GM12878 (cell line): ENCODE data around the gene PIGL. TPM values are rescaled to one million over a fixed set of nuclear protein-coding genes. Genes with fewer than 3 reads are reported as not detected.

Experiments
- ATAC-seq: fragments of 200-7000 bp; cut with Tn5 transposase; 3 replicates; pipeline ENCODE4 v1.9.1; 2020; ENCODE audit warnings: mild to moderate bottlenecking, moderate library complexity
- BruUV-seq: library from RNA; stranded (reverse); fragments of 400-500 nt; replicated peaks from 2 replicates; lab custom pipeline; 2021; lab: Mats Ljungman, UMichigan
- CTCF ChIA-PET: fragments of 300-600 bp; sonication (Branson Sonifier 250); formaldehyde crosslinking; extraction: SDS; loops from one replicate; lab custom pipeline; 2021; ENCODE audit warnings: inconsistent platforms; lab: Yijun Ruan, JAX
- POLR2A ChIA-PET: fragments of 350-600 bp; formaldehyde crosslinking; extraction: SDS; loops from one replicate; lab custom pipeline; 2021; ENCODE audit warnings: inconsistent platforms; lab: Charles Lee
- RAD21 ChIA-PET: fragments of 300-600 bp; sonication (Branson Sonifier 250); formaldehyde crosslinking; loops from one replicate; lab custom pipeline; 2023; ENCODE audit warnings: antibody characterized with exemption; ENCODE audit not compliant: unreplicated experiment; lab: Charles Lee
- SMC1A ChIA-PET: fragments of 300-600 bp; sonication (Branson Sonifier 250); formaldehyde crosslinking; loops from one replicate; lab custom pipeline; 2023; ENCODE audit not compliant: unreplicated experiment, uncharacterized antibody; lab: Charles Lee
- DNase-seq: peaks from one replicate; pipeline ENCODE4 v3.0.0-alpha.2; 2011; ENCODE audit warnings: low read depth, low spot score
- FAIRE-seq: peaks from 3 replicates; lab custom pipeline; 2011; peaks lifted over from hg19 to GRCh38; lab: Jason Lieb, UNC
- H2AFZ ChIP-seq: 2 replicates; pipeline ENCODE4 v1.6.0; 2011; ENCODE audit warnings: low read depth, low read length, control low read depth; ENCODE audit not compliant: control insufficient read depth
- H3K27ac ChIP-seq: 2 replicates; pipeline ENCODE4 v1.5.1; 2011; ENCODE audit warnings: control low read depth; ENCODE audit not compliant: control insufficient read depth, insufficient read depth
- H3K27me3 ChIP-seq, 2 experiments: replicated peaks in 1 of 2; 2 replicates each; pipeline versions ENCODE4 v1.6.0 to v1.6.1; 2011; ENCODE audit warnings: low read length in 1 of 2; ENCODE audit not compliant: control insufficient read depth in 2 of 2, insufficient read depth in 2 of 2
- H3K36me3 ChIP-seq, 2 experiments: 2 replicates each; pipeline ENCODE4 v1.5.1; 2011; ENCODE audit warnings: low read length in 1 of 2; ENCODE audit not compliant: control insufficient read depth in 2 of 2, insufficient read depth in 2 of 2
- H3K4me1 ChIP-seq: 2 replicates; pipeline ENCODE4 v1.6.1; 2011; ENCODE audit warnings: mild to moderate bottlenecking, low read length, moderate library complexity, mixed read lengths; ENCODE audit not compliant: control insufficient read depth, insufficient read depth
- H3K4me2 ChIP-seq: 2 replicates; pipeline ENCODE4 v1.6.0; 2011; ENCODE audit warnings: control low read depth; ENCODE audit not compliant: control insufficient read depth, insufficient read depth
- H3K4me3 ChIP-seq: fragments of 200-600 bp; sonication (generic); 2 replicates; pipeline ENCODE4 v1.5.1; 2016
- H3K79me2 ChIP-seq: 2 replicates; pipeline ENCODE4 v1.6.0; 2011; ENCODE audit warnings: low read length; ENCODE audit not compliant: control insufficient read depth, insufficient read depth
- H3K9ac ChIP-seq: 2 replicates; pipeline ENCODE4 v1.8.0; 2011; ENCODE audit warnings: low read length, control low read depth, mixed read lengths; ENCODE audit not compliant: control insufficient read depth, insufficient read depth
- H3K9me3 ChIP-seq: replicated peaks from 3 replicates; pipeline ENCODE4 v1.5.1; 2011; ENCODE audit warnings: mild to moderate bottlenecking, low read length; ENCODE audit not compliant: control insufficient read depth, insufficient read depth
- H4K20me1 ChIP-seq: 2 replicates; pipeline ENCODE4 v1.6.0; 2011; ENCODE audit not compliant: control insufficient read depth, insufficient read depth
- CREM ChIP-seq: IDR thresholded peaks from 2 replicates; pipeline ENCODE4 v1.6.1; 2014; ENCODE audit warnings: antibody characterized with exemption, low read depth
- EP300 ChIP-seq, 2 experiments: fragments of 150-350 bp in 1 of 2; IDR thresholded peaks; 2 replicates each; pipeline ENCODE4 v1.6.1; 2011 to 2012; ENCODE audit warnings: low read depth in 2 of 2, low read length in 2 of 2, borderline replicate concordance in 1 of 2, improper control_type of control experiment in 1 of 2, inconsistent platforms in 1 of 2; ENCODE audit not compliant: control insufficient read depth in 1 of 2
- ETV6 ChIP-seq, 2 experiments: fragments of 450-650 bp in 1 of 2; IDR thresholded peaks in 1 of 2; conservative IDR thresholded peaks in 1 of 2; 2 replicates each; pipeline ENCODE4 v1.6.1; 2014; ENCODE audit warnings: antibody characterized with exemption in 1 of 2, borderline replicate concordance in 1 of 2, low read depth in 1 of 2, mild to moderate bottlenecking in 1 of 2, moderate library complexity in 1 of 2
- JUND ChIP-seq: IDR thresholded peaks from 2 replicates; pipeline ENCODE4 v1.6.1; 2012; ENCODE audit warnings: low read depth, mild to moderate bottlenecking, low read length, improper control_type of control experiment, moderate library complexity
- MEF2A ChIP-seq: IDR thresholded peaks from 2 replicates; pipeline ENCODE4 v1.6.1; 2011; ENCODE audit warnings: low read depth, mild to moderate bottlenecking, low read length, moderate library complexity; ENCODE audit not compliant: insufficient read depth
- MEF2B ChIP-seq: fragments of 450-650 bp; IDR thresholded peaks from 2 replicates; pipeline ENCODE4 v1.6.1; 2018; ENCODE audit warnings: mild to moderate bottlenecking, moderate library complexity; ENCODE audit not compliant: partially characterized antibody, poor library complexity, severe bottlenecking
- PAX8 ChIP-seq: fragments of 450-650 bp; IDR thresholded peaks from 2 replicates; pipeline ENCODE4 v1.6.1; 2017; ENCODE audit warnings: mild to moderate bottlenecking, moderate library complexity
- RAD21 ChIP-seq: IDR thresholded peaks from 2 replicates; pipeline ENCODE4 v1.6.1; 2011; ENCODE audit warnings: mild to moderate bottlenecking, low read depth, low read length, moderate library complexity; ENCODE audit not compliant: insufficient read depth
- RAD51 ChIP-seq: fragments of 450-650 bp; IDR thresholded peaks from 2 replicates; pipeline ENCODE4 v1.6.1; 2016; ENCODE audit warnings: moderate library complexity, mild to moderate bottlenecking, inconsistent platforms
- RBBP5 ChIP-seq: fragments of 200-600 bp; sonication (generic); conservative IDR thresholded peaks from 2 replicates; pipeline ENCODE4 v1.6.1; 2016
- RCOR1 ChIP-seq: conservative IDR thresholded peaks from 2 replicates; pipeline ENCODE4 v1.6.1; 2012; ENCODE audit warnings: low read depth, low read length, improper control_type of control experiment
- SMAD5 ChIP-seq: IDR thresholded peaks from 2 replicates; pipeline ENCODE4 v1.6.1; 2016; ENCODE audit warnings: antibody characterized with exemption, low read depth
- SREBF1 ChIP-seq: IDR thresholded peaks from 2 replicates; pipeline ENCODE4 v1.6.1; 2012; ENCODE audit warnings: mild to moderate bottlenecking, low read length
- SUZ12 ChIP-seq: fragments of 200-600 bp; sonication (generic); IDR thresholded peaks from one replicate; pipeline ENCODE4 v1.6.1; 2018; ENCODE audit warnings: antibody characterized with exemption, mild to moderate bottlenecking; ENCODE audit not compliant: unreplicated experiment
- ZNF207 ChIP-seq: fragments of 450-650 bp; IDR thresholded peaks from 2 replicates; pipeline ENCODE4 v1.6.1; 2014; ENCODE audit warnings: antibody characterized with exemption, mild to moderate bottlenecking, borderline replicate concordance
- in situ Hi-C: fragments of 300-500 bp; cut with MboI; formaldehyde crosslinking; loops from 9 replicates; pipeline ENCODE4 v1.14.3; 2018; ENCODE audit warnings: mixed read lengths
- intact Hi-C: fragments of 100-400 bp; cut with micrococcal nuclease; formaldehyde crosslinking; loops from one replicate; pipeline ENCODE4 v1.14.2; 2022; ENCODE audit not compliant: unreplicated experiment
- polyA plus RNA-seq, 11 experiments: library from polyadenylated mRNA; depleted of rRNA in 4 of 11; unstranded in 6 of 11; stranded (reverse) in 5 of 11; fragments of >200 nt; fragmentation: Nextera tagmentation in 4 of 11; fragmentation: Illumina TruSeq in 1 of 11; extraction: Ambion mirVana in 4 of 11; extraction: Trizol in 1 of 11; gene quantifications; 1 replicate in 1 of 11; 2 replicates in 10 of 11; pipeline versions ENCODE4 v1.2.1 to v1.2.3, GENCODE V29; 2011 to 2016; ENCODE audit warnings: inconsistent platforms in 2 of 11, missing spikeins in 2 of 11, low read depth in 1 of 11
- total RNA-seq, 4 experiments: library from RNA; depleted of rRNA in 3 of 4; stranded (reverse); fragments of >200 nt in 3 of 4; fragmentation: Illumina TruSeq in 1 of 4; extraction: Trizol in 1 of 4; gene quantifications; 2 replicates each; pipeline versions ENCODE4 v1.2.1 to v1.2.3, GENCODE V29; 2013 to 2021
- TF ChIP-seq, protein P1 (sequence below): fragments of 450-650 bp; formaldehyde crosslinking; IDR thresholded peaks from 2 replicates; pipeline ENCODE4 v1.5.0; 2022; ENCODE audit warnings: mild to moderate bottlenecking, missing genetic modification characterization
- TF ChIP-seq, protein P2 (sequence below): IDR thresholded peaks from 2 replicates; pipeline ENCODE4 v1.6.1; 2011; ENCODE audit warnings: borderline replicate concordance, low read depth, mild to moderate bottlenecking, moderate library complexity, low read length; ENCODE audit not compliant: insufficient read depth, poor library complexity, severe bottlenecking

The PIGL gene
- total and polyA plus RNA-seq, 10 of the 15 experiments (the other 5 are each of a cell fraction or from before 2014, with no cell fraction given) = 25.9 to 52.5 (median 30.2) TPM

DNA sequence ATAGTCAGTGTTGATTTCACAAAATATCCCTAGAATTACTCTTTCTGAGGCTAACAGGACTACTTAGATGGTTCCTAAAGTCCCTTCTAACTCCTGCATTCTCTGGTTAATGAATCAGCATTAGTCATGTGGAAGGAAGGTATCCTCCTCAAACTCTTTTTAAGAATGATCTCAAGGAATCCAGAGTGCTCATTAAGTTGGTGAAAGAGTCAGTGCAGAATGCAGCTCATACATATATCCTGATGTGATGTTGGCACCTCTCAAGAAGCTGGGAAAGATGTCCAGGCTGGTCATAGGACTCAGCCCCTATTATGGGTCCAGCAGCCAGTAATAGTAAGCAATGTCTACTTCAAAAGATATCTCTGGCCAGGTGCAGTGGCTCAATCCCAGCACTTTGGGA is 65.5 kb downstream of the PIGL start:
- CTCF ChIA-PET = interaction anchor here (1.3 to 2.1 kb wide), 2 partner anchors 81 to 147 kb away, joined by 4 to 9 read pairs; no protein-coding TSS in a partner anchor
- TF ChIP-seq MEF2B = no peak
- TF ChIP-seq SREBF1 = no peak
- TF ChIP-seq, protein P1, sequence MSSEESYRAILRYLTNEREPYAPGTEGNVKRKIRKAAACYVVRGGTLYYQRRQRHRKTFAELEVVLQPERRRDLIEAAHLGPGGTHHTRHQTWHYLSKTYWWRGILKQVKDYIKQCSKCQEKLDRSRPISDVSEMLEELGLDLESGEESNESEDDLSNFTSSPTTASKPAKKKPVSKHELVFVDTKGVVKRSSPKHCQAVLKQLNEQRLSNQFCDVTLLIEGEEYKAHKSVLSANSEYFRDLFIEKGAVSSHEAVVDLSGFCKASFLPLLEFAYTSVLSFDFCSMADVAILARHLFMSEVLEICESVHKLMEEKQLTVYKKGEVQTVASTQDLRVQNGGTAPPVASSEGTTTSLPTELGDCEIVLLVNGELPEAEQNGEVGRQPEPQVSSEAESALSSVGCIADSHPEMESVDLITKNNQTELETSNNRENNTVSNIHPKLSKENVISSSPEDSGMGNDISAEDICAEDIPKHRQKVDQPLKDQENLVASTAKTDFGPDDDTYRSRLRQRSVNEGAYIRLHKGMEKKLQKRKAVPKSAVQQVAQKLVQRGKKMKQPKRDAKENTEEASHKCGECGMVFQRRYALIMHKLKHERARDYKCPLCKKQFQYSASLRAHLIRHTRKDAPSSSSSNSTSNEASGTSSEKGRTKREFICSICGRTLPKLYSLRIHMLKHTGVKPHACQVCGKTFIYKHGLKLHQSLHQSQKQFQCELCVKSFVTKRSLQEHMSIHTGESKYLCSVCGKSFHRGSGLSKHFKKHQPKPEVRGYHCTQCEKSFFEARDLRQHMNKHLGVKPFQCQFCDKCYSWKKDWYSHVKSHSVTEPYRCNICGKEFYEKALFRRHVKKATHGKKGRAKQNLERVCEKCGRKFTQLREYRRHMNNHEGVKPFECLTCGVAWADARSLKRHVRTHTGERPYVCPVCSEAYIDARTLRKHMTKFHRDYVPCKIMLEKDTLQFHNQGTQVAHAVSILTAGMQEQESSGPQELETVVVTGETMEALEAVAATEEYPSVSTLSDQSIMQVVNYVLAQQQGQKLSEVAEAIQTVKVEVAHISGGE = no peak
- no peak for TF ChIP-seq ETV6 (conservative IDR thresholded peaks at IDR 0.05 in 1 of 2, IDR thresholded peaks at IDR 0.05 in 1 of 2; ENCODE audit: borderline replicate concordance in 1 of 2, low read depth in 1 of 2)
- no peak for TF ChIP-seq EP300 (IDR thresholded peaks at IDR 0.05; ENCODE audit: borderline replicate concordance in 1 of 2, control insufficient read depth in 1 of 2, low read depth in 2 of 2, low read length in 2 of 2)
- TF ChIP-seq, protein P2, sequence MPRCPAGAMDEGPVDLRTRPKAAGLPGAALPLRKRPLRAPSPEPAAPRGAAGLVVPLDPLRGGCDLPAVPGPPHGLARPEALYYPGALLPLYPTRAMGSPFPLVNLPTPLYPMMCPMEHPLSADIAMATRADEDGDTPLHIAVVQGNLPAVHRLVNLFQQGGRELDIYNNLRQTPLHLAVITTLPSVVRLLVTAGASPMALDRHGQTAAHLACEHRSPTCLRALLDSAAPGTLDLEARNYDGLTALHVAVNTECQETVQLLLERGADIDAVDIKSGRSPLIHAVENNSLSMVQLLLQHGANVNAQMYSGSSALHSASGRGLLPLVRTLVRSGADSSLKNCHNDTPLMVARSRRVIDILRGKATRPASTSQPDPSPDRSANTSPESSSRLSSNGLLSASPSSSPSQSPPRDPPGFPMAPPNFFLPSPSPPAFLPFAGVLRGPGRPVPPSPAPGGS = no peak
- no peak for TF ChIP-seq JUND
- TF ChIP-seq PAX8 = no peak
- TF ChIP-seq ZNF207 = no peak
- TF ChIP-seq SUZ12 = no peak
- TF ChIP-seq RBBP5 = no peak
- TF ChIP-seq MEF2A = no peak
- TF ChIP-seq SMAD5 = no peak
- no peak for TF ChIP-seq RAD21
- no peak for TF ChIP-seq RAD51
- TF ChIP-seq RCOR1 = no peak
- no peak for TF ChIP-seq CREM

More for the DNA sequence above, 65.5 kb downstream of the PIGL start:
- DNase-seq (no peak), FAIRE-seq (no peak), ATAC-seq (no peak)
- H3K27me3 ChIP-seq = no peaks in the 10 kb centered on the region
- ChIA-PET POLR2A (no interaction called here), RAD21 (no interaction called here), SMC1A (interaction anchor here (1.2 to 2.2 kb wide), 3 partner anchors 9 to 82 kb away, joined by 3 to 9 read pairs (median 5); no protein-coding TSS in a partner anchor)
- no peak overlapping the region for H3K27ac ChIP-seq
- no peak overlapping the region for H3K9ac ChIP-seq
- H4K20me1 ChIP-seq = no peaks in the 10 kb centered on the region
- no peaks in the 10 kb centered on the region for H3K79me2 ChIP-seq
- in situ Hi-C loops (no loop called here), intact Hi-C loops (no loop called here)
- H3K9me3 ChIP-seq = no peaks in the 10 kb centered on the region
- no peak overlapping the region for H2AFZ ChIP-seq
- H3K4me1 ChIP-seq = peaks cover 21% of the 10 kb centered on the region
- H3K4me3 ChIP-seq = no peak overlapping the region
- no TSS peak for BruUV-seq
- H3K36me3 ChIP-seq = no peaks in the 10 kb centered on the region
- no peak overlapping the region for H3K4me2 ChIP-seq
